Activated naive CD4-positive, alpha-beta T cell treated with anti-CD3 and anti-CD28 coated beads for 36 hours (primary cell): ENCODE data around the gene POU6F1. TPM values are rescaled to one million over a fixed set of nuclear protein-coding genes. Genes with fewer than 3 reads are reported as not detected.
A peak's percentile ranks its signal among the peaks of the same experiment; 100 is the strongest.

ENCODE experiments used
- CTCF ChIA-PET: fragments of 350-600 bp; sonication (Branson Sonifier 250); formaldehyde crosslinking; loops from one replicate; lab custom pipeline; 2021; ENCODE audit warnings: antibody characterized with exemption; lab: Charles Lee
- DNase-seq: peaks from one replicate; pipeline ENCODE4 v3.0.0-alpha.2; 2020
- H3K27ac Mint-ChIP-seq: one replicate; pipeline ENCODE4 v1.8.0; 2021; ENCODE audit warnings: mild to moderate bottlenecking, mixed read lengths
- H3K27me3 Mint-ChIP-seq: one replicate; pipeline ENCODE4 v1.8.0; 2021; ENCODE audit warnings: low read depth, mixed read lengths
- H3K36me3 Mint-ChIP-seq: one replicate; pipeline ENCODE4 v1.8.0; 2021; ENCODE audit warnings: low read depth, mixed read lengths
- H3K4me1 Mint-ChIP-seq: one replicate; pipeline ENCODE4 v1.8.0; 2021; ENCODE audit warnings: low read depth, mixed read lengths
- H3K4me3 Mint-ChIP-seq: one replicate; pipeline ENCODE4 v1.8.0; 2021; ENCODE audit warnings: mild to moderate bottlenecking, moderate library complexity, mixed read lengths
- H3K9me3 Mint-ChIP-seq: one replicate; pipeline ENCODE4 v1.8.0; 2021; ENCODE audit warnings: mixed read lengths
- intact Hi-C: fragments of 100-400 bp; cut with micrococcal nuclease; formaldehyde crosslinking; loops from one replicate; pipeline ENCODE4 v1.15.1; 2023
- total RNA-seq, 2 experiments: library from RNA; stranded (reverse); gene quantifications; one replicate each; pipeline ENCODE4 v1.2.3, GENCODE V29; 2021

POU6F1 gene
- total RNA-seq, 2 experiments from 2014 or later, result 7.8 TPM

DNA sequence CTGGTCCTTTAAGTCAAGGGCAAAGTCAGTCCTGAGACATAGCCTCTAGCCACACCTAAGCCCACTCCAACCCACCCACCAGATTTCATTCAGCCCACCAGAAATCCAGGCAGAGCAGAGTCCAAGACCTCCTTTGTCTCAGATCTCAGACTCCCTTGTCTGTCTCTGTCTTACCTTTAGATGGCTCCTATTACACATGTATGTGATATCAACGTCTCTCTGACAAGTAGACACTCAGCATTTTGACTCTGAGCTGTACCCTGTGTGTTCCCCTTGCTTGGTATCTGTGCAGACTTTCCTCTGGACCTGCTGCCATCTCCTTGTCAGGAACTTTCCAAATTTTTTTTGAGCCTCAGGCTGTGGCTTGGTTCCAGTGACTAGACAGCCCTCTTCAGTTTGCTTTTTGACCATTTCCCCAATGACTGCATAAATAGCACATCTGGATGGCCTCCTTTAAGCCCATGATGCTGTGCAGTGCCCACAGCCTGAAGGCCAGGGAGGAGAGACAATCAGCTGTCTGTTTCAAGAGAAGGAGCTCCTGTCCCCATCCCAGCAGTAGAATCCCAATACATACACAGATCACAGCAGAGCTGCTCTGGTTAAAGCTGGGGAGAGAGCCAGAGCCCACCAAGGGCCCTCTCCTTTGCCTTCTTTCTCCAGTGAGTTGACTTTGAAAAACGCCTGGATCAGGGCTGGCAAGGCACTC is 7.0 kb downstream of the POU6F1 start:
- H3K4me3 Mint-ChIP-seq, result no peak overlapping the region
- no peak for DNase-seq
- no peak overlapping the region for H3K27ac Mint-ChIP-seq
- H3K36me3 Mint-ChIP-seq, result no peaks in the 10 kb centered on the region
- H3K4me1 Mint-ChIP-seq, result no peaks in the 10 kb centered on the region
- no peaks in the 10 kb centered on the region for H3K27me3 Mint-ChIP-seq
- H3K9me3 Mint-ChIP-seq, result no peaks in the 10 kb centered on the region
- intact Hi-C loops, result loop anchor here (10.0 kb wide), 1 partner anchor 446 kb away; the partner anchor contains the start of gene ATF1
- CTCF ChIA-PET, result interaction anchor here (0.6 to 1.1 kb wide), 2 partner anchors 130 to 137 kb away, joined by 3 to 5 read pairs; no protein-coding TSS in a partner anchor

DNA sequence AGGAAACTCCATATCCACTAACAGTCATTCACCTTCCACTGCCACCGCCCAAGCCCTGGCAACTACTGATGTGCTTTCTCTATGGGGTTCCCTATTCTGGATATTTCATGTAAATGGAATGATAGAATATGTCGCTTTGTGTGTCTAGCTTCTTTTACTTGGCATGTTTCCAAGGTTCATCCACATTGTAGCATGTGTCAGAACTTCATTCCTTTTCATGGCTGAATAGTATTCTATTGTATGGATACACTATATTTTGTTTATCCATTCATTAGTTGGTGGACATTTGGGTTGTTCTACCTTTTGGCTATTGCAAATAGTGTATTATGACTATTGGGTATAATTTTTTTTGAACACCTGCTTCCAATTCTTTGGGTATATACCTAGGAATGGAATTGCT is 8.6 kb downstream of the POU6F1 start:
- intact Hi-C loops, result no loop called here
- Mint-ChIP-seq H3K4me3 (no peak overlapping the region), H3K36me3 (no peaks in the 10 kb centered on the region), H3K4me1 (no peaks in the 10 kb centered on the region), H3K27me3 (no peaks in the 10 kb centered on the region), H3K9me3 (no peaks in the 10 kb centered on the region), H3K27ac (no peak overlapping the region)
- CTCF ChIA-PET, result no interaction called here
- no peak for DNase-seq

DNA sequence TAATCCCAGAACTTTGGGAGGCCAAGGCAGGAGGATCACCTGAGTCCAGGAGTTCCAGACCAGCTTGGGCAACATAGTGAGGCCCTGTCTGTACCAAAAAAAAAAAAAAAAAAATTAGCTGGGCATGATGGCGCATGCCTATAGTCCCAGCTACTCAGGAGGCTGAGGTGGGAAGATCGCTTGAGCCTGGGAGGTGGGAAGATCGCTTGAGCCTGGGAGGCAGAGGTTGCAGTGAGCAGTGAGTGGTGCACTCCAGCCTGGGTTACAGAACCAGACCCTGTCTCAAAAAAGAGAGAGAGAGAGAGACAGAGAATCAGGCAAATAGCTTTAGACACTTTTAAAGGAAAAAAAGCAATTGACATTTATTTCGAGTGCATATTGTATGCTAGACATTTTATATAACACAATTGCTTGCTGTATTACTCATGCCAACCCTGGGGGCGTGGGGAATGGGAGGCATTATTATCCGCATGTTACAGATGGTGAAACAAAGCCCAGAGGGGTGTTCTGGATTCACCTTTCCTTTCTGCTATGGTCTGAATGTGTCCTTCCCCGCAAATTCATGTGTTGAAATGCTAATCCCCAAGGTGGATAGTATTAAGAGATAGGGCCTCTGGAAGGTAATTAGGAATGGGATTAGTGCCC is 9.7 kb downstream of the POU6F1 start:
- H3K27me3 Mint-ChIP-seq, result no peaks in the 10 kb centered on the region
- H3K36me3 Mint-ChIP-seq, result no peaks in the 10 kb centered on the region
- H3K4me3 Mint-ChIP-seq, result no peak overlapping the region
- CTCF ChIA-PET, result no interaction called here
- no peak for DNase-seq
- intact Hi-C loops, result no loop called here
- H3K4me1 Mint-ChIP-seq, result peaks cover 9% of the 10 kb centered on the region
- no peak overlapping the region for H3K27ac Mint-ChIP-seq
- H3K9me3 Mint-ChIP-seq, result no peaks in the 10 kb centered on the region

DNA sequence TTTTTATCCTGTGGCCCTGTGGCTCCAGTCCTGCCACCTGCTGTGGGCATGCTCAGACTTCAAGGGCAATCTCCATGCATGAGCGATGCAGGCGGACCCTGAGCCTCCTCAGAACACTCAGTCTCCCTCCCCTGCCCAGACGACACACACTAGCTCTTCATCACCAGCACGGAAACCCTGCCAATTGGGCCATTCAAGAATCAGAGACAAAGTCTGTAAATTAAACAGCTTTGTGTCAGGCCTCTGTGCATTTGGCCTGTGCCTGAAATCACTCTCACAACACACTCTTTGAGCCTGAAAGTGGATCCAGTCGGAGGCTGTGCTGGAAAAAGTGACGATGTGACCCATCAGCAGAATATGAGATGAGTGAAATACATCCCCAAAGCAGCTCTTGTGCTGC is 12.5 kb downstream of the POU6F1 start:
- intact Hi-C loops, result no loop called here
- no peak for DNase-seq
- H3K36me3 Mint-ChIP-seq, result no peaks in the 10 kb centered on the region
- H3K4me3 Mint-ChIP-seq, result no peak overlapping the region
- H3K27me3 Mint-ChIP-seq, result no peaks in the 10 kb centered on the region
- no peaks in the 10 kb centered on the region for H3K9me3 Mint-ChIP-seq
- H3K4me1 Mint-ChIP-seq, result peaks cover 16% of the 10 kb centered on the region
- H3K27ac Mint-ChIP-seq, result no peak overlapping the region
- CTCF ChIA-PET, result interaction anchor here (1.3 kb wide), 1 partner anchor 13 kb away, joined by 3 read pairs; the partner anchor contains the start of gene POU6F1

DNA sequence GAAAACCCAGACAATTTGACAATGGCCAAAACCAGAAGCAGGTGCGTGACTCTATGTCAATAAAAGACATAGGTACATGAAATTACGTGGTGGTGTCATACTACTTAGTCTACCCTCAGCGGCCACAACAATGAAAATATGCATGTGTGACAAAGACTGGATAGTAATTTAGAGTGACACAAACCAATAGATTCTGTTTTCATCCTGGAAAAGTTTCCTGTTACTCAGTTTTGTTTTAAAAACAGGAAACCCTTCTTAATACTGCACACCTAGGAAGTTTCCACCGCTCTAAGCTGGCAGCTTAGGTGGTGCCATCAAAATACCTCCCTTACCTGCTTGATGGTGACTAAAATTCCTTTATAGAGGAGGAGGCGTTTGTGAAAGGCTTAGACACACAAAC is 15.1 kb downstream of the POU6F1 start:
- intact Hi-C loops, result no loop called here
- no peak overlapping the region for H3K4me3 Mint-ChIP-seq
- DNase-seq, result peak; percentile 49
- peaks cover 16% of the 10 kb centered on the region for H3K4me1 Mint-ChIP-seq
- H3K27ac Mint-ChIP-seq, result peak overlapping the region; percentile 57
- H3K36me3 Mint-ChIP-seq, result no peaks in the 10 kb centered on the region
- CTCF ChIA-PET, result no interaction called here
- H3K9me3 Mint-ChIP-seq, result no peaks in the 10 kb centered on the region
- H3K27me3 Mint-ChIP-seq, result no peaks in the 10 kb centered on the region

DNA sequence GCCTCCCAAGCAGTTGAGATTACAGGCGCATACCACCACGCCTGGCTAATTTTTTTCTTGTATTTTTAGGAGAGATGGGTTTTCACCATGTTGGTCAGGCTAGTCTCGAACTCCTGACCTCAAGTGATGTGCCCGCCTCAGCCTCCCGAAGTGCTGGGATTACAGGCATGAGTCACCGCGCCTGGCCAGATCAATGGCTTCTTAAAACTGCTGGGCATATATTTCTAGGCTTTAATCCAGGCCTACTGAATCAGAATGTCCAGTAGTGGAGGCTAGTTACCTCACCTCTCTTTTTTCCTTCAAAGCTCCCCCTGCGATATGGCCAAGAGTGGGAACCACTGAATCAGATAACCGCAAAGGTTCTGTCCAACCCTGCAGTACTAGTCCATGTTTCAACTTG is 17.1 kb downstream of the POU6F1 start:
- no peak overlapping the region for H3K27ac Mint-ChIP-seq
- no peak overlapping the region for H3K4me3 Mint-ChIP-seq
- intact Hi-C loops, result no loop called here
- no peaks in the 10 kb centered on the region for H3K9me3 Mint-ChIP-seq
- H3K36me3 Mint-ChIP-seq, result no peaks in the 10 kb centered on the region
- no peaks in the 10 kb centered on the region for H3K27me3 Mint-ChIP-seq
- DNase-seq, result no peak
- CTCF ChIA-PET, result no interaction called here
- peaks cover 16% of the 10 kb centered on the region for H3K4me1 Mint-ChIP-seq

DNA sequence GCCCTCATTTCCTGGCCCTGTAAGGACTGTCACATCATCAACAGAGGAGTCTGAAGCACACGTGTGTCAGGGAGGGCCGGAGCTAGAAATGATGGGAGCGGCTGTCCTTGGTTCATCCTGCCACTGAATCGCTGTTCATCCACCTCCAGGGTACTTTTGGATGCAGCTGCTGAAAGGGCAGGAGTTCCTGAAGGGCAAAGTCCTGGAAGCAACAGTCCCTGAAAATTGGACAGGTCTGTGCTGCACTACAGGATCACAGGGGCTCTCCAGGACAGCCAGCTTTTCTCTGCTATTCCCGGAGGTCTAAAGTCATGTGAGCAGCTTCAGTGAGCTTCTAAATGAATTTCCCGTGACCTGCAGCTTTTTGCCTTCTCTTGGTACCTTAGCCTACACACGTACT is 17.7 kb downstream of the POU6F1 start:
- no peaks in the 10 kb centered on the region for H3K36me3 Mint-ChIP-seq
- no peak for DNase-seq
- intact Hi-C loops, result no loop called here
- H3K9me3 Mint-ChIP-seq, result no peaks in the 10 kb centered on the region
- no peak overlapping the region for H3K4me3 Mint-ChIP-seq
- no peak overlapping the region for H3K27ac Mint-ChIP-seq
- H3K27me3 Mint-ChIP-seq, result no peaks in the 10 kb centered on the region
- peaks cover 16% of the 10 kb centered on the region for H3K4me1 Mint-ChIP-seq
- CTCF ChIA-PET, result no interaction called here

DNA sequence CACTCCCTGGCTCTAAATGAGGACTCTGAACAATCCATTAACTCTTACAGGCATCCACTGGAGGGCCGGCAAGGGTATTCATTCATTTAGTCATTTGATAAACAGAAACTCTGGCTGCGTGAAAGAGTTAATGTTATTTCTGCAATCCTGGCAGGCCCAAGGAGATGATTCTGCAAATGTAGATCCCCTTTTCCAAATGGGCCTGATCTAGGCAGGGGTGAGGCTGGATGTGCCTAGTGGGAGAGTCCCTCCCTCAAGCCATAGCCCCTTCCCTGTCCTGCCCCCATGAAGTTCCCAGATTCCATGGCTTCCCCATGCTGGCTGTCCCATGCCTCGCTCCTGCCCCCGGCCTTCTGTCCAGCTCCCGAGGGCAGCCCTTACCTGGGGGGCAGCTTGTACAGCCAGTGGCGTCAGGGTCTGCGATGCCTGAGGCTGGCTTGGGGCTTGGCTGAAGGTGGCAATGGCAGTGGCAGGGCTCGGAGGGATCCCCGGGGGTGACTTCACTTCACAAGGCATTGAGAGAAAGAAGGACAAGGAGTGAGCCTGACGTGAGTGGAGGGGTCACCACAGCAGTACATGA is 18.4 kb downstream of the POU6F1 start:
- Mint-ChIP-seq H3K4me1 (peaks cover 16% of the 10 kb centered on the region), H3K4me3 (no peak overlapping the region), H3K36me3 (no peaks in the 10 kb centered on the region), H3K9me3 (no peaks in the 10 kb centered on the region), H3K27me3 (no peaks in the 10 kb centered on the region), H3K27ac (no peak overlapping the region)
- intact Hi-C loops, result no loop called here
- CTCF ChIA-PET, result no interaction called here
- no peak for DNase-seq

DNA sequence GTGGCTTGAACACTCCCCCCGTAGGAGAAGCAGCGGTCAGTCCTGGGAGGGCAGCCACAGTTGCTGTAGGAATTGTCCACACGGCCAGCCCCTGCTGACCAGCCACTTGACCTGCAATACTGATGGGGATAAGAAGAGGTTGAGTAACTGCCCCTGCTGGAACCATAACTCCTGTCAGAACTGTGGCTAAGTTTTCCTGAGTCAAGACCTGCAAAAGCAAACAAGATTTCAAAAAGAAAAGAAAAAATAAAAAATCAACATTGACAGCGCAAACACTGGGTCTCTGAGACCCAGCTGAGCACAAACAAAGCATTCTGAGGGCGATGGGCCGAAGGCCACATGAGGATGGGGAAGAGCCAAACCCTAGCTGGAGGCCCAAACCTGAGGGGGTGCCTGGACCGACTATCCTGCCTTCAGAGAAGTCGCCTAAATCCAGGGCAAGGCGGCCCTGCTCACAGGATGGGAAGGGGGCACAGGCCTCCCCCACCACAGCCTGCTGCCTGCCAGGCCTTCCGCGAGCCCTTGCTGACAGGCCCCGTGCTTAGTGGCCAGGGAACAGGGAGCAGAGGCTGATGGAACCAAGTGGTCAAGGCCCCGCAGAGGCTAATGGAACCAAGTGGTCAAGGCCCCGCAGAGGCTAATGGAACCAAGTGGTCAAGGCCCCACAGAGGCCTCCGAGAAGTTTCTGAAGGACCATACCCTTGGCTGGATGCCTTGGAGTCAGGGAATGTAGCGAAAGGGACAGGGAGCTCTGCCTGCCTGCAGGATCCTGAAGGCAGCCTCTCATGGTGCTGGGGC is 19.1 kb downstream of the POU6F1 start:
- Mint-ChIP-seq H3K27me3 (no peaks in the 10 kb centered on the region), H3K9me3 (no peaks in the 10 kb centered on the region), H3K4me3 (no peak overlapping the region), H3K4me1 (peaks cover 13% of the 10 kb centered on the region), H3K27ac (no peak overlapping the region), H3K36me3 (no peaks in the 10 kb centered on the region)
- intact Hi-C loops, result no loop called here
- DNase-seq, result no peak
- CTCF ChIA-PET, result no interaction called here

DNA sequence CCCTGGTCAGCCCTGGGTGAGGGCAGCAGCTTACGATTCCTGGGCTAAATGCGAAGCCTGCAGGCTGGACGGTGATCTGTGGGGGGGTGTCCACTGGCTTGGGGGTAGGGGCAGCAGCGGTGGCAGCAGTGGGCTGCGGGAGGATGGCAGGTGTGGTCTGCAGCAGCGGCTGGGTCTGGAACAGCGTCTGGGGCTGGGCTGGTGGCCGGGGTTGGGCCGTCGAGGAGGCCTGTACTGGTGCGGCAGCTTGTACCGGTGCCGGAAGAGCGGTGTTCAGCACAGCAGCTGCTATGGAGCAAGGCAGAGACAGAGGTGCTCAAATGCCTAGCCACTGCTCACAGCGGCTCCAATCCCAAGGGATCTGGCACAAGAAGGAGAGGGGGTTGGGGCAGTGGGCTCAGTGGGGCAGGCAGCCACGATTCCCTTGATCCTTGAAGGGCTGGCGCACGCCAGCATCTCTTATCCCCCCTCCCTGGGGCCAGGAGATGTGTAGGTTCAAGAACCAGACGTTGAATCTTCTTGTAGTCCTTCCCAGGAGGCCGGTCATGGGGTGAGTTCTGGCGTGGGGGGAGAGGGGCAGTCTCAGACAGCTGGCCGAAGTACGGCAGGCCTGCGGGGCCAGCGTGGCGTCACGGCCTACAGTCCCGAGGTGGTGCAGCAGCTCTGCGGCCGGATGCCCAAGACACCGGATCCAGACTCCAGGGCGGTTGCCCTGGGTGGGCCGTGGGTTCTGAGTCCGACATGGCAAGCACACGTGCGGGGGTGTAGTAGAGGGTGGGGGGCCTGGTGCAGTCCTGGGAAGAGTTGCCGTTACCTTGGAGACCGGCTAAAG is 19.9 kb downstream of the POU6F1 start:
- intact Hi-C loops, result no loop called here
- Mint-ChIP-seq H3K36me3 (no peaks in the 10 kb centered on the region), H3K9me3 (no peaks in the 10 kb centered on the region), H3K27me3 (no peaks in the 10 kb centered on the region), H3K4me1 (peaks cover 5% of the 10 kb centered on the region), H3K4me3 (no peak overlapping the region), H3K27ac (no peak overlapping the region)
- DNase-seq, result no peak
- CTCF ChIA-PET, result no interaction called here

DNA sequence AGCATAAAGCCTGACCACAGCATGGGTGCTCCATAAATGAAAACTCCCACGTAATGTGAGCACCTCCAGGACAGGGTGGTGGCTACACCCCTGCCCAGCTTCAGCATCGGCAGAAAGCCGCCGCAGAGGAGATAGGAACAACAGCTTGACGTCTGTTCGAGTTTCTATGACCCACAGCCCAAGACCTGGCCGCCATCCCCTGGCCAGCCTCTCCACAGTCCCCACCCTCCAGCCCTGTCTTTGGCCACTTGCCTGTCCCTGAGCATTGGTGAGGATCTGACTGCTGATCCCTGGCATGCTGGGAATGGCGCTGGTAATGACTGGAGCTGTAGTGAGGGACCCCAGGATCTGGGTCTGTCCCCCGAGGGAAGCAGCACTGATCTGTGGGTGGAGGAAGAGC is 21.3 kb downstream of the POU6F1 start:
- intact Hi-C loops, result no loop called here
- CTCF ChIA-PET, result interaction anchor here (1.8 kb wide), 1 partner anchor 144 kb away, joined by 5 read pairs; no protein-coding TSS in a partner anchor
- Mint-ChIP-seq H3K4me3 (no peak overlapping the region), H3K27me3 (no peaks in the 10 kb centered on the region), H3K4me1 (no peaks in the 10 kb centered on the region), H3K27ac (no peak overlapping the region), H3K9me3 (no peaks in the 10 kb centered on the region), H3K36me3 (no peaks in the 10 kb centered on the region)
- DNase-seq, result no peak
